Peyer's patch (tissue), 4 donors: Measurements from ENCODE around the gene NTNG1. TPM values are rescaled to one million over a fixed set of nuclear protein-coding genes. Genes with fewer than 3 reads are reported as not detected.
A peak's percentile ranks its signal among the peaks of the same experiment; 100 is the strongest.

Experiments
- DNase-seq, 3 donors: peaks; one replicate each; pipeline ENCODE4 v3.0.0-alpha.2; 2017 to 2019
- H3K27ac ChIP-seq, 4 donors: fragments of 200-600 bp; sonication (generic); one replicate each; pipeline ENCODE4 v1.5.1; 2016 to 2019
- H3K27me3 ChIP-seq, 2 donors: fragments of 200-600 bp; sonication (generic); one replicate each; pipeline ENCODE4 v1.5.1; 2019
- H3K36me3 ChIP-seq, 3 donors: fragments of 200-600 bp; sonication (generic); one replicate each; pipeline ENCODE4 v1.5.1; 2016 to 2019
- H3K4me1 ChIP-seq, 4 donors: fragments of 200-600 bp; sonication (generic); one replicate each; pipeline ENCODE4 v1.5.1; 2016 to 2019
- H3K4me3 ChIP-seq, 4 donors: fragments of 200-600 bp; sonication (generic); 1 replicate in 3 of 4; 2 replicates in 1 of 4; pipeline ENCODE4 v1.5.1; 2016 to 2019; ENCODE audit warnings: mild to moderate bottlenecking in 1 of 4
- H3K9me3 ChIP-seq, 4 donors: fragments of 200-600 bp; sonication (generic); one replicate each; pipeline ENCODE4 v1.5.1; 2016 to 2019; ENCODE audit warnings: mild to moderate bottlenecking in 1 of 4
- POLR2A ChIP-seq, 2 donors: fragments of 450-650 bp; IDR thresholded peaks; one replicate each; pipeline ENCODE4 v1.5.1; 2017; ENCODE audit warnings: antibody characterized with exemption in 2 of 2, mild to moderate bottlenecking in 2 of 2, moderate library complexity in 2 of 2
- total RNA-seq, 4 donors: library from RNA; depleted of rRNA; stranded (reverse); fragments of >200 nt; gene quantifications; one replicate each; pipeline ENCODE4 v1.1.0, GENCODE V29; 2016
- TF ChIP-seq, protein P1 (sequence below), 6 experiments: fragments of 450-650 bp in 4 of 6; fragments of 200-600 bp in 2 of 6; sonication (generic) in 1 of 6; IDR thresholded peaks; one replicate each; pipeline ENCODE4 v1.5.1; 2017 to 2019; ENCODE audit warnings: antibody characterized with exemption in 6 of 6, mild to moderate bottlenecking in 3 of 6, moderate library complexity in 1 of 6

The NTNG1 gene
- total RNA-seq, 4 donors from 2014 or later, result 17.3 TPM; not detected in 3

DNA sequence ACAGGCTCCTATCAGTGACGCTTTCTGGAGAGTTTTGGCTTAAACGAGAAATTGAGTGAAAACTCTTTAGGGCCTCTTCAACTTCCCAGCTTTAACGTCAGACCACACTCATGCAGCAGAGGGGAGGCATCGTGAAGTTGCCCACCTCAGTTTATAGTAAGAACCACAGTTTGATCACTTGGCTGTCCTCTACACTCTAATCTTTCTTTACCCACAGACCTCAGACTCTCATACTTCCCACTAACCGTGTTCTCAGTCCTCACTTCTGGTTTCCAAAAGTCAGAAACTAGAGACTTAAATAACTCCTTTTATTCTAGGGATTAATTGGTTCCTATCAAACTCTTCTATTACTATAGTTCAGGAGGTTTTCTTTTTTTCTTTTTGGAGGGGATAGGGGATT, 302.2 kb downstream of the NTNG1 start:
- Histone ChIP-seq H3K27ac (no peak overlapping the region), H3K27me3 (no peaks in the 10 kb centered on the region), H3K9me3 (no peaks in the 10 kb centered on the region), H3K36me3 (no peaks in the 10 kb centered on the region), H3K4me1 (no peaks in the 10 kb centered on the region), H3K4me3 (no peak overlapping the region)
- DNase-seq, result no peak
- TF ChIP-seq, protein P1, sequence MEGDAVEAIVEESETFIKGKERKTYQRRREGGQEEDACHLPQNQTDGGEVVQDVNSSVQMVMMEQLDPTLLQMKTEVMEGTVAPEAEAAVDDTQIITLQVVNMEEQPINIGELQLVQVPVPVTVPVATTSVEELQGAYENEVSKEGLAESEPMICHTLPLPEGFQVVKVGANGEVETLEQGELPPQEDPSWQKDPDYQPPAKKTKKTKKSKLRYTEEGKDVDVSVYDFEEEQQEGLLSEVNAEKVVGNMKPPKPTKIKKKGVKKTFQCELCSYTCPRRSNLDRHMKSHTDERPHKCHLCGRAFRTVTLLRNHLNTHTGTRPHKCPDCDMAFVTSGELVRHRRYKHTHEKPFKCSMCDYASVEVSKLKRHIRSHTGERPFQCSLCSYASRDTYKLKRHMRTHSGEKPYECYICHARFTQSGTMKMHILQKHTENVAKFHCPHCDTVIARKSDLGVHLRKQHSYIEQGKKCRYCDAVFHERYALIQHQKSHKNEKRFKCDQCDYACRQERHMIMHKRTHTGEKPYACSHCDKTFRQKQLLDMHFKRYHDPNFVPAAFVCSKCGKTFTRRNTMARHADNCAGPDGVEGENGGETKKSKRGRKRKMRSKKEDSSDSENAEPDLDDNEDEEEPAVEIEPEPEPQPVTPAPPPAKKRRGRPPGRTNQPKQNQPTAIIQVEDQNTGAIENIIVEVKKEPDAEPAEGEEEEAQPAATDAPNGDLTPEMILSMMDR (IDR thresholded peaks at IDR 0.05), result no peak
- no peak for TF ChIP-seq POLR2A (IDR thresholded peaks at IDR 0.05)

DNA sequence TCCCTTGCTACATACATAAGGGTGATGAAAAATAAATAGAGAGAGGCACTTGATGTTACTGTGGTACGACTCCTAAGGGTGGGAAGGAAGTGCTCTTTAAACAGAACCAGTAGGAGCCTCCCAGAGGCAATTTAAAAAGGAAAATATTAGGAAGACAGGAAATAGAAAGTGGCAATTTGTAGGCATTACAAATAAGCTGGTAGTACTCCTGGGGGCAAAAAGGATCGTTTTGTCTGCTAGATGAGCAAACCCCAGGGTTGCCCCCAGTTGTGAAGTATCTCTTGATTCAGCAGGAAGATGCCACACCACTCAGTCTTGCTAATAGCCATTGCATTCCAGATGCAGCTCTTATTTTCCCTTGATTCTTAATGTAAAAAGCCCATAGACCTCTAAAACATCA, 303.0 kb downstream of the NTNG1 start:
- DNase-seq, result no peak
- Histone ChIP-seq H3K4me3 (no peak overlapping the region), H3K27me3 (no peaks in the 10 kb centered on the region), H3K9me3 (no peaks in the 10 kb centered on the region), H3K27ac (no peak overlapping the region), H3K36me3 (no peaks in the 10 kb centered on the region), H3K4me1 (no peaks in the 10 kb centered on the region)
- TF ChIP-seq POLR2A (IDR thresholded peaks at IDR 0.05), result no peak
- TF ChIP-seq, protein P1 (IDR thresholded peaks at IDR 0.05), result no peak

DNA sequence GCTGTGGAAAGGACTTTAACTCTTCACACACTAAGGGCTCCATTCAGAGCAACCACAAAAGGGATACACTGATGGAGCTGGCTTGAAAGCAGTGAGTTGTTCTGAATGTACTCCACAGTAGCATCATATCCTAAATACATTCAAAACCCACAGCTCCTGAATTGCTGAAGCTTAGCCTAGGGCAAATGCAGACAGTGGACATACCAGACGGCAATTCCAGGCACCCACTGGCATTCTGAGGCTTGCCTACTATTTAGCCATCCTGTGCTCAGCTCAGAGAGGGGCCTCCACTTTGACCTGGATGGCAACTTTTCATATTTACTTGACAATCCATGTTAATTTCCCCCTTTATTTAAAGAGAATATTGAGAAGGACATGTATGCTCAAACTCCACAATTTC, 303.5 kb downstream of the NTNG1 start:
- Histone ChIP-seq H3K36me3 (no peaks in the 10 kb centered on the region), H3K4me3 (no peak overlapping the region), H3K27ac (no peak overlapping the region), H3K4me1 (no peaks in the 10 kb centered on the region), H3K27me3 (no peaks in the 10 kb centered on the region), H3K9me3 (no peaks in the 10 kb centered on the region)
- no peak for TF ChIP-seq POLR2A (IDR thresholded peaks at IDR 0.05)
- TF ChIP-seq, protein P1 (IDR thresholded peaks at IDR 0.05), result no peak
- DNase-seq, result no peak

GRCh38 chr1:107449326-107449725, 308.5 kb downstream of the NTNG1 start:
- no peak for DNase-seq
- Histone ChIP-seq H3K27ac (no peak overlapping the region), H3K4me3 (no peak overlapping the region), H3K36me3 (no peaks in the 10 kb centered on the region), H3K9me3 (no peaks in the 10 kb centered on the region), H3K4me1 (peaks cover 0 to 4% (median 0%) of the 10 kb centered on the region in 4 donors), H3K27me3 (no peaks in the 10 kb centered on the region)
- no peak for TF ChIP-seq POLR2A (IDR thresholded peaks at IDR 0.05)
- TF ChIP-seq, protein P1 (IDR thresholded peaks at IDR 0.05), result no peak

DNA sequence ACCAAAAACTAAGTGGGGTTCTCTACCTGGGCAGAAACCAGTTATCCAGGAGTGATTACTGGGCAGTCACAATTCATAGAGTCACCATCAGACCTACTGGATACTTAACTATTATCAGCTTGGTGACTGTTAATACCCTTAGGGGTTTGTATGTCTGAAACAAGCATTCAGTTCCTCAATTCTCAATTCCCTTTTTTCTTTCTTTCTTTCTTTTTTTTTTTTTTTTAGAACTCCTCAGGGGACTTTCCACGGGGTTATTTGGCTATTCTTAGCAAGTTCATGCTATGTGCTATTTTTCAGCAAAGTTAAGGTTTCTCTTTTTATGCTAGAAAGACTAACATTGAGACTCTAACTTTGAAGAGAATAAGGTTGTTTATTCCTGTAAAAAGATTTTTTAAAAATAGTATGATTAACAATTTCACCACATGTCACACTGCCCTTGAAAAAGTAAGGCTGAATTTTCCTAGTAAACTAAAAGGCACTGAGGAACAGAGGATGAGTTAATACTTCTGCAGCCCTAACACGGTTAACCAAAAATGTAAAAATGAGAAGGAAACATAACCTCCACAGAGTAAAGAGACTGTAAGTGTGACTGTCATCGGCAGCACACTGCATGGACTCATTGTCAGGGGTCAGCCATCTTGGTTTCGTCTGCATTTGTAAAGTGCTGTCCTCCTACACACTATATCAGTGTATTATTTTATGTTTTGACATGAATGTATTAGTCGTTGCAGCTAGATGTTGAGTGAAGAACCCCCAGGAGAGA, 310.2 kb downstream of the NTNG1 start:
- H3K9me3 ChIP-seq, result no peaks in the 10 kb centered on the region

More for the DNA sequence above, 310.2 kb downstream of the NTNG1 start:
- peak overlapping the region in 2 of 4 donors; percentile 21 to 68 for H3K27ac ChIP-seq
- H3K27me3 ChIP-seq, result no peaks in the 10 kb centered on the region
- TF ChIP-seq, protein P1 (IDR thresholded peaks at IDR 0.05), result no peak
- no peak for TF ChIP-seq POLR2A (IDR thresholded peaks at IDR 0.05)
- no peaks in the 10 kb centered on the region for H3K36me3 ChIP-seq
- H3K4me3 ChIP-seq, result no peak overlapping the region
- no peak for DNase-seq
- H3K4me1 ChIP-seq, result peaks cover 0 to 4% (median 0%) of the 10 kb centered on the region in 4 donors
